HEK293 (cell line): Measurements from ENCODE around the gene VPS11.

Source experiments
- CTCF ChIA-PET: fragments of 350-600 bp; formaldehyde crosslinking; extraction: SDS; loops from one replicate; lab custom pipeline; 2021; ENCODE audit warnings: antibody characterized with exemption; lab: Yijun Ruan, JAX
- POLR2A ChIA-PET: fragments of 300-600 bp; formaldehyde crosslinking; extraction: SDS; loops from one replicate; lab custom pipeline; 2020; ENCODE audit warnings: antibody characterized with exemption, inconsistent platforms; lab: Yijun Ruan, JAX
- H3K27ac ChIP-seq: fragments of 200-500 bp; sonication (Bioruptor generic); 2 replicates; pipeline ENCODE4 v1.5.1; 2014; ENCODE audit warnings: low read depth, low read length, control low read depth, inconsistent platforms; ENCODE audit errors: extremely low read depth
- H3K36me3 ChIP-seq, 2 experiments: fragments of 200-500 bp in 1 of 2; sonication (Bioruptor generic) in 1 of 2; 1 replicate in 1 of 2; 2 replicates in 1 of 2; pipeline ENCODE4 v1.5.1; 2014 to 2017; ENCODE audit warnings: inconsistent platforms in 2 of 2, low read length in 2 of 2; ENCODE audit not compliant: control insufficient read depth in 2 of 2, insufficient read depth in 1 of 2
- H3K4me1 ChIP-seq: fragments of 200-500 bp; sonication (Bioruptor generic); 2 replicates; pipeline ENCODE4 v1.5.1; 2014; ENCODE audit warnings: mild to moderate bottlenecking, low read length, inconsistent platforms; ENCODE audit not compliant: control insufficient read depth, insufficient read depth
- H3K4me3 ChIP-seq: 2 replicates; pipeline ENCODE4 v1.5.1; 2011; ENCODE audit warnings: low read depth, mild to moderate bottlenecking, control low read depth, low read length, moderate library complexity
- H3K9me3 ChIP-seq: fragments of 200-500 bp; sonication (Bioruptor generic); 2 replicates; pipeline ENCODE4 v1.5.1; 2014; ENCODE audit warnings: low read depth, low read length, inconsistent platforms; ENCODE audit not compliant: control insufficient read depth, insufficient read depth
- BCL11B ChIP-seq: fragments of 450-650 bp; formaldehyde crosslinking; IDR thresholded peaks from 2 replicates; pipeline ENCODE4 v1.5.1; 2016; ENCODE audit warnings: low read depth, missing biosample characterization, missing genetic modification characterization
- FEZF1 ChIP-seq: fragments of 450-650 bp; formaldehyde crosslinking; IDR thresholded peaks from 2 replicates; pipeline ENCODE4 v1.5.1; 2016; ENCODE audit warnings: missing biosample characterization, missing genetic modification characterization
- GFI1B ChIP-seq: fragments of 450-650 bp; formaldehyde crosslinking; IDR thresholded peaks from 2 replicates; pipeline ENCODE4 v1.5.1; 2016; ENCODE audit warnings: missing biosample characterization, missing genetic modification characterization
- GLIS2 ChIP-seq: fragments of 450-650 bp; formaldehyde crosslinking; IDR thresholded peaks from 2 replicates; pipeline ENCODE4 v1.5.1; 2016; ENCODE audit warnings: missing biosample characterization, missing genetic modification characterization
- WT1 ChIP-seq: fragments of 450-650 bp; formaldehyde crosslinking; IDR thresholded peaks from 2 replicates; pipeline ENCODE4 v1.5.1; 2016; ENCODE audit warnings: missing biosample characterization, missing genetic modification characterization
- YY1 ChIP-seq: fragments of 450-650 bp; formaldehyde crosslinking; IDR thresholded peaks from 2 replicates; pipeline ENCODE4 v1.5.1; 2018; ENCODE audit warnings: missing biosample characterization, missing genetic modification characterization
- ZNF157 ChIP-seq: fragments of 450-650 bp; formaldehyde crosslinking; IDR thresholded peaks from 2 replicates; pipeline ENCODE4 v1.5.1; 2016; ENCODE audit warnings: missing biosample characterization, missing genetic modification characterization
- ZNF221 ChIP-seq: fragments of 450-650 bp; formaldehyde crosslinking; IDR thresholded peaks from 2 replicates; pipeline ENCODE4 v1.5.1; 2017; ENCODE audit warnings: missing biosample characterization, missing genetic modification characterization, borderline replicate concordance
- ZNF292 ChIP-seq: fragments of 450-650 bp; formaldehyde crosslinking; IDR thresholded peaks from 2 replicates; pipeline ENCODE4 v1.5.1; 2016; ENCODE audit warnings: low read depth, missing biosample characterization, missing genetic modification characterization, borderline replicate concordance
- ZNF335 ChIP-seq: fragments of 450-650 bp; formaldehyde crosslinking; conservative IDR thresholded peaks from 2 replicates; pipeline ENCODE4 v1.5.1; 2016; ENCODE audit warnings: missing biosample characterization, missing genetic modification characterization
- ZNF549 ChIP-seq: fragments of 450-650 bp; IDR thresholded peaks from 2 replicates; pipeline ENCODE4 v1.5.1; 2018; ENCODE audit warnings: missing biosample characterization, missing genetic modification characterization, mild to moderate bottlenecking, inconsistent platforms, moderate library complexity
- ZNF571 ChIP-seq: fragments of 450-650 bp; formaldehyde crosslinking; IDR thresholded peaks from 2 replicates; pipeline ENCODE4 v1.5.0; 2017; ENCODE audit warnings: missing biosample characterization, missing genetic modification characterization
- ZNF777 ChIP-seq: fragments of 450-650 bp; formaldehyde crosslinking; IDR thresholded peaks from 2 replicates; pipeline ENCODE4 v1.5.1; 2017; ENCODE audit warnings: missing biosample characterization, missing genetic modification characterization, borderline replicate concordance
- ZNF843 ChIP-seq: fragments of 450-650 bp; formaldehyde crosslinking; IDR thresholded peaks from 2 replicates; pipeline ENCODE4 v1.5.1; 2016; ENCODE audit warnings: missing biosample characterization, missing genetic modification characterization
- ZSCAN30 ChIP-seq: fragments of 450-650 bp; IDR thresholded peaks from 2 replicates; pipeline ENCODE4 v1.5.1; 2018; ENCODE audit warnings: missing biosample characterization, mild to moderate bottlenecking, missing genetic modification characterization, moderate library complexity
- TF ChIP-seq, protein P1 (sequence below): fragments of 450-650 bp; IDR thresholded peaks from 2 replicates; pipeline ENCODE4 v1.5.1; 2018; ENCODE audit warnings: missing biosample characterization, mild to moderate bottlenecking, missing genetic modification characterization
- TF ChIP-seq, protein P2 (sequence below): fragments of 450-650 bp; formaldehyde crosslinking; IDR thresholded peaks from 2 replicates; pipeline ENCODE4 v1.5.1; 2016; ENCODE audit warnings: missing biosample characterization, missing genetic modification characterization
- TF ChIP-seq, protein P3 (sequence below): fragments of 450-650 bp; formaldehyde crosslinking; IDR thresholded peaks from 2 replicates; pipeline ENCODE4 v1.5.1; 2016; ENCODE audit warnings: missing biosample characterization, missing genetic modification characterization
- TF ChIP-seq, protein P4 (sequence below): fragments of 450-650 bp; formaldehyde crosslinking; IDR thresholded peaks from 2 replicates; pipeline ENCODE4 v1.5.1; 2016; ENCODE audit warnings: missing biosample characterization, missing genetic modification characterization
- TF ChIP-seq, protein P5 (sequence below): fragments of 450-650 bp; formaldehyde crosslinking; optimal IDR thresholded peaks from 2 replicates; pipeline ENCODE3; 2016; ENCODE audit warnings: missing biosample characterization, mild to moderate bottlenecking, missing genetic modification characterization
- TF ChIP-seq, protein P6 (sequence below): fragments of 450-650 bp; formaldehyde crosslinking; IDR thresholded peaks from 2 replicates; pipeline ENCODE4 v1.5.1; 2017; ENCODE audit warnings: missing biosample characterization, missing genetic modification characterization
- TF ChIP-seq, protein P7 (sequence below): fragments of 450-650 bp; formaldehyde crosslinking; IDR thresholded peaks from 2 replicates; pipeline ENCODE4 v1.5.1; 2016; ENCODE audit warnings: missing biosample characterization, missing genetic modification characterization
- TF ChIP-seq, protein P8 (sequence below): fragments of 450-650 bp; IDR thresholded peaks from 2 replicates; pipeline ENCODE4 v1.5.1; 2018; ENCODE audit warnings: missing biosample characterization, missing genetic modification characterization

The VPS11 gene

DNA sequence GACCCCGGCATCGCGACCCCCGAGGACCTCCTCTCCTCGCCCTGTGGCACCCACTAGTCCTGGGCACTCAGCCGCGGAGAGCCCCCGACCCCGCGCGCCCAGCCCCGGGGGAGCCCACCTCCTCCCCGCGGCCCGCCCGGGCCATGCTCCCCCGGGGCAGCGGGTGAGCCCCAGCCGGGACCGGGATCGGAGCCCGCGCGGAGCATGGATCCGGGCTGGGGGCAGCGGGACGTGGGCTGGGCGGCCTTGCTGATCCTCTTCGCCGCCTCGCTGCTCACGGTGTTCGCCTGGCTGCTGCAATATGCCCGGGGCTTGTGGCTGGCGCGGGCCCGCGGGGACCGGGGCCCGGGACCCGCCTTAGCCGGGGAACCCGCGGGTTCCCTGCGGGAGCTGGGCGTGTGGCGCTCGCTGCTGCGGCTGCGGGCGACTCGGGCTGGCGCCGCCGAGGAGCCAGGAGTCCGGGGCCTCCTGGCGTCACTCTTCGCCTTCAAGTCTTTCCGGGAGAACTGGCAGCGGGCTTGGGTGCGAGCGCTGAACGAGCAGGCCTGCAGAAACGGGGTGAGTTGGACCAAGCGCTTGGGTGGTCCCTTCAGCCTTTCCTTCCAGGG, 40.0 kb downstream of the VPS11 start:
- H3K9me3 ChIP-seq: no peaks in the 10 kb centered on the region
- TF ChIP-seq ZNF843 (tag by site-specific recombination) (no peak), ZNF777 (no peak), ZNF549 (tag by site-specific recombination) (no peak), GFI1B (tag by site-specific recombination) (no peak), ZSCAN30 (no peak), ZNF571 (tag by site-specific recombination) (no peak), WT1 (tag by site-specific recombination) (no peak), BCL11B (tag by site-specific recombination) (no peak), ZNF221 (tag by site-specific recombination) (no peak), FEZF1 (no peak), ZNF157 (tag by site-specific recombination) (no peak), GLIS2 (tag by site-specific recombination) (0 out of 2 replicates have a peak, but pooled peaks have one; percentile 8), ZNF335 (tag by site-specific recombination) (0 out of 2 replicates have a peak, but pooled peaks have one; percentile 4), YY1 (tag by site-specific recombination) (no peak), ZNF292 (no peak)
- TF ChIP-seq, protein P1, sequence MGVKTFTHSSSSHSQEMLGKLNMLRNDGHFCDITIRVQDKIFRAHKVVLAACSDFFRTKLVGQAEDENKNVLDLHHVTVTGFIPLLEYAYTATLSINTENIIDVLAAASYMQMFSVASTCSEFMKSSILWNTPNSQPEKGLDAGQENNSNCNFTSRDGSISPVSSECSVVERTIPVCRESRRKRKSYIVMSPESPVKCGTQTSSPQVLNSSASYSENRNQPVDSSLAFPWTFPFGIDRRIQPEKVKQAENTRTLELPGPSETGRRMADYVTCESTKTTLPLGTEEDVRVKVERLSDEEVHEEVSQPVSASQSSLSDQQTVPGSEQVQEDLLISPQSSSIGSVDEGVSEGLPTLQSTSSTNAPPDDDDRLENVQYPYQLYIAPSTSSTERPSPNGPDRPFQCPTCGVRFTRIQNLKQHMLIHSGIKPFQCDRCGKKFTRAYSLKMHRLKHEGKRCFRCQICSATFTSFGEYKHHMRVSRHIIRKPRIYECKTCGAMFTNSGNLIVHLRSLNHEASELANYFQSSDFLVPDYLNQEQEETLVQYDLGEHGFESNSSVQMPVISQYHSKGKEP (tag by site-specific recombination): no peak
- TF ChIP-seq, protein P2, sequence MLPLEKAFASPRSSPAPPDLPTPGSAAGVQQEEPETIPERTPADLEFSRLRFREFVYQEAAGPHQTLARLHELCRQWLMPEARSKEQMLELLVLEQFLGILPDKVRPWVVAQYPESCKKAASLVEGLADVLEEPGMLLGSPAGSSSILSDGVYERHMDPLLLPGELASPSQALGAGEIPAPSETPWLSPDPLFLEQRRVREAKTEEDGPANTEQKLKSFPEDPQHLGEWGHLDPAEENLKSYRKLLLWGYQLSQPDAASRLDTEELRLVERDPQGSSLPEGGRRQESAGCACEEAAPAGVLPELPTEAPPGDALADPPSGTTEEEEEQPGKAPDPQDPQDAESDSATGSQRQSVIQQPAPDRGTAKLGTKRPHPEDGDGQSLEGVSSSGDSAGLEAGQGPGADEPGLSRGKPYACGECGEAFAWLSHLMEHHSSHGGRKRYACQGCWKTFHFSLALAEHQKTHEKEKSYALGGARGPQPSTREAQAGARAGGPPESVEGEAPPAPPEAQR (tag by site-specific recombination): no peak
- TF ChIP-seq, protein P3, sequence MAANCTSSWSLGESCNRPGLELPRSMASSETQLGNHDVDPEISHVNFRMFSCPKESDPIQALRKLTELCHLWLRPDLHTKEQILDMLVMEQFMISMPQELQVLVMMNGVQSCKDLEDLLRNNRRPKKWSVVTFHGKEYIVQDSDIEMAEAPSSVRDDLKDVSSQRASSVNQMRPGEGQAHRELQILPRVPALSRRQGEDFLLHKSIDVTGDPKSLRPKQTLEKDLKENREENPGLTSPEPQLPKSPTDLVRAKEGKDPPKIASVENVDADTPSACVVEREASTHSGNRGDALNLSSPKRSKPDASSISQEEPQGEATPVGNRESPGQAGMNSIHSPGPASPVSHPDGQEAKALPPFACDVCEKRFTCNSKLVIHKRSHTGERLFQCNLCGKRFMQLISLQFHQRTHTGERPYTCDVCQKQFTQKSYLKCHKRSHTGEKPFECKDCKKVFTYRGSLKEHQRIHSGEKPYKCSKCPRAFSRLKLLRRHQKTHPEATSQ (tag by site-specific recombination): no peak
- TF ChIP-seq, protein P4, sequence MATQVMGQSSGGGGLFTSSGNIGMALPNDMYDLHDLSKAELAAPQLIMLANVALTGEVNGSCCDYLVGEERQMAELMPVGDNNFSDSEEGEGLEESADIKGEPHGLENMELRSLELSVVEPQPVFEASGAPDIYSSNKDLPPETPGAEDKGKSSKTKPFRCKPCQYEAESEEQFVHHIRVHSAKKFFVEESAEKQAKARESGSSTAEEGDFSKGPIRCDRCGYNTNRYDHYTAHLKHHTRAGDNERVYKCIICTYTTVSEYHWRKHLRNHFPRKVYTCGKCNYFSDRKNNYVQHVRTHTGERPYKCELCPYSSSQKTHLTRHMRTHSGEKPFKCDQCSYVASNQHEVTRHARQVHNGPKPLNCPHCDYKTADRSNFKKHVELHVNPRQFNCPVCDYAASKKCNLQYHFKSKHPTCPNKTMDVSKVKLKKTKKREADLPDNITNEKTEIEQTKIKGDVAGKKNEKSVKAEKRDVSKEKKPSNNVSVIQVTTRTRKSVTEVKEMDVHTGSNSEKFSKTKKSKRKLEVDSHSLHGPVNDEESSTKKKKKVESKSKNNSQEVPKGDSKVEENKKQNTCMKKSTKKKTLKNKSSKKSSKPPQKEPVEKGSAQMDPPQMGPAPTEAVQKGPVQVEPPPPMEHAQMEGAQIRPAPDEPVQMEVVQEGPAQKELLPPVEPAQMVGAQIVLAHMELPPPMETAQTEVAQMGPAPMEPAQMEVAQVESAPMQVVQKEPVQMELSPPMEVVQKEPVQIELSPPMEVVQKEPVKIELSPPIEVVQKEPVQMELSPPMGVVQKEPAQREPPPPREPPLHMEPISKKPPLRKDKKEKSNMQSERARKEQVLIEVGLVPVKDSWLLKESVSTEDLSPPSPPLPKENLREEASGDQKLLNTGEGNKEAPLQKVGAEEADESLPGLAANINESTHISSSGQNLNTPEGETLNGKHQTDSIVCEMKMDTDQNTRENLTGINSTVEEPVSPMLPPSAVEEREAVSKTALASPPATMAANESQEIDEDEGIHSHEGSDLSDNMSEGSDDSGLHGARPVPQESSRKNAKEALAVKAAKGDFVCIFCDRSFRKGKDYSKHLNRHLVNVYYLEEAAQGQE (tag by site-specific recombination): no peak
- TF ChIP-seq, protein P5, sequence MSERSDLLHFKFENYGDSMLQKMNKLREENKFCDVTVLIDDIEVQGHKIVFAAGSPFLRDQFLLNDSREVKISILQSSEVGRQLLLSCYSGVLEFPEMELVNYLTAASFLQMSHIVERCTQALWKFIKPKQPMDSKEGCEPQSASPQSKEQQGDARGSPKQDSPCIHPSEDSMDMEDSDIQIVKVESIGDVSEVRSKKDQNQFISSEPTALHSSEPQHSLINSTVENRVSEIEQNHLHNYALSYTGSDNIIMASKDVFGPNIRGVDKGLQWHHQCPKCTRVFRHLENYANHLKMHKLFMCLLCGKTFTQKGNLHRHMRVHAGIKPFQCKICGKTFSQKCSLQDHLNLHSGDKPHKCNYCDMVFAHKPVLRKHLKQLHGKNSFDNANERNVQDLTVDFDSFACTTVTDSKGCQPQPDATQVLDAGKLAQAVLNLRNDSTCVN (tag by site-specific recombination): peak; percentile 44
- TF ChIP-seq, protein P6, sequence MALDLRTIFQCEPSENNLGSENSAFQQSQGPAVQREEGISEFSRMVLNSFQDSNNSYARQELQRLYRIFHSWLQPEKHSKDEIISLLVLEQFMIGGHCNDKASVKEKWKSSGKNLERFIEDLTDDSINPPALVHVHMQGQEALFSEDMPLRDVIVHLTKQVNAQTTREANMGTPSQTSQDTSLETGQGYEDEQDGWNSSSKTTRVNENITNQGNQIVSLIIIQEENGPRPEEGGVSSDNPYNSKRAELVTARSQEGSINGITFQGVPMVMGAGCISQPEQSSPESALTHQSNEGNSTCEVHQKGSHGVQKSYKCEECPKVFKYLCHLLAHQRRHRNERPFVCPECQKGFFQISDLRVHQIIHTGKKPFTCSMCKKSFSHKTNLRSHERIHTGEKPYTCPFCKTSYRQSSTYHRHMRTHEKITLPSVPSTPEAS (tag by site-specific recombination): no peak
- TF ChIP-seq, protein P7, sequence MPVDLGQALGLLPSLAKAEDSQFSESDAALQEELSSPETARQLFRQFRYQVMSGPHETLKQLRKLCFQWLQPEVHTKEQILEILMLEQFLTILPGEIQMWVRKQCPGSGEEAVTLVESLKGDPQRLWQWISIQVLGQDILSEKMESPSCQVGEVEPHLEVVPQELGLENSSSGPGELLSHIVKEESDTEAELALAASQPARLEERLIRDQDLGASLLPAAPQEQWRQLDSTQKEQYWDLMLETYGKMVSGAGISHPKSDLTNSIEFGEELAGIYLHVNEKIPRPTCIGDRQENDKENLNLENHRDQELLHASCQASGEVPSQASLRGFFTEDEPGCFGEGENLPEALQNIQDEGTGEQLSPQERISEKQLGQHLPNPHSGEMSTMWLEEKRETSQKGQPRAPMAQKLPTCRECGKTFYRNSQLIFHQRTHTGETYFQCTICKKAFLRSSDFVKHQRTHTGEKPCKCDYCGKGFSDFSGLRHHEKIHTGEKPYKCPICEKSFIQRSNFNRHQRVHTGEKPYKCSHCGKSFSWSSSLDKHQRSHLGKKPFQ (tag by site-specific recombination): no peak
- TF ChIP-seq, protein P8, sequence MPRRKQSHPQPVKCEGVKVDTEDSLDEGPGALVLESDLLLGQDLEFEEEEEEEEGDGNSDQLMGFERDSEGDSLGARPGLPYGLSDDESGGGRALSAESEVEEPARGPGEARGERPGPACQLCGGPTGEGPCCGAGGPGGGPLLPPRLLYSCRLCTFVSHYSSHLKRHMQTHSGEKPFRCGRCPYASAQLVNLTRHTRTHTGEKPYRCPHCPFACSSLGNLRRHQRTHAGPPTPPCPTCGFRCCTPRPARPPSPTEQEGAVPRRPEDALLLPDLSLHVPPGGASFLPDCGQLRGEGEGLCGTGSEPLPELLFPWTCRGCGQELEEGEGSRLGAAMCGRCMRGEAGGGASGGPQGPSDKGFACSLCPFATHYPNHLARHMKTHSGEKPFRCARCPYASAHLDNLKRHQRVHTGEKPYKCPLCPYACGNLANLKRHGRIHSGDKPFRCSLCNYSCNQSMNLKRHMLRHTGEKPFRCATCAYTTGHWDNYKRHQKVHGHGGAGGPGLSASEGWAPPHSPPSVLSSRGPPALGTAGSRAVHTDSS (tag by site-specific recombination): no peak

More for the DNA sequence above, 40.0 kb downstream of the VPS11 start:
- Histone ChIP-seq H3K36me3 (peaks cover 0 to 34% of the 10 kb centered on the region in 2 experiments; a peak in 1 of 3 replicates), H3K4me1 (no peaks in the 10 kb centered on the region), H3K4me3 (peak overlapping the region; percentile 79), H3K27ac (peak overlapping the region; percentile 53; the same call in 1 of the 2 replicates)
- ChIA-PET POLR2A (interaction anchor here (1.0 to 5.5 kb wide), 8 partner anchors 12 to 267 kb away, joined by 3 to 51 read pairs (median 12); partner anchors contain the start of genes HINFP, HMBS and MCAM), CTCF (interaction anchor here (0.6 to 1.5 kb wide), 4 partner anchors 37 to 215 kb away, joined by 3 to 6 read pairs (median 3); no protein-coding TSS in a partner anchor)
